K562 (cell line): ENCODE data around the gene FLII. TPM values are rescaled to one million over a fixed set of nuclear protein-coding genes. Genes with fewer than 3 reads are reported as not detected.

ENCODE experiments used
- ATF7 ChIP-seq: fragments of 450-650 bp; IDR thresholded peaks from 2 replicates; pipeline ENCODE4 v1.7.1; 2014; ENCODE audit warnings: mild to moderate bottlenecking, moderate library complexity
- CAMTA2 ChIP-seq: fragments of 250-450 bp; sonication (Bioruptor Pico); conservative IDR thresholded peaks from 2 replicates; pipeline ENCODE4 v1.5.1; 2022
- CBFA2T3 ChIP-seq: fragments of 450-650 bp; IDR thresholded peaks from 2 replicates; pipeline ENCODE4 v1.6.1; 2017
- CBX2 ChIP-seq: fragments of 200-600 bp; sonication (generic); IDR thresholded peaks from one replicate; pipeline ENCODE4 v1.6.1; 2012; ENCODE audit warnings: mild to moderate bottlenecking, low read length, inconsistent platforms; ENCODE audit not compliant: insufficient read depth, poor library complexity, severe bottlenecking
- CSDE1 ChIP-seq, 2 experiments: fragments of 450-650 bp; IDR thresholded peaks; 2 replicates each; pipeline ENCODE4 v1.6.1; 2016; ENCODE audit warnings: mild to moderate bottlenecking in 1 of 2
- CTCFL ChIP-seq: IDR thresholded peaks from 2 replicates; pipeline ENCODE4 v1.6.1; 2011; ENCODE audit warnings: borderline replicate concordance, low read depth, mild to moderate bottlenecking, moderate library complexity, low read length; ENCODE audit not compliant: insufficient read depth, poor library complexity, severe bottlenecking
- ESRRB ChIP-seq: fragments of 250-450 bp; sonication (Bioruptor Pico); IDR thresholded peaks from 2 replicates; pipeline ENCODE4 v1.5.0; 2020; ENCODE audit warnings: mild to moderate bottlenecking, moderate library complexity, borderline replicate concordance
- FOXK1 ChIP-seq: sonication (generic); formaldehyde crosslinking; IDR thresholded peaks from 2 replicates; pipeline ENCODE4 v1.8.0; 2022; ENCODE audit warnings: missing genetic modification reagents, mild to moderate bottlenecking, borderline replicate concordance
- HMG20B ChIP-seq: fragments of 250-450 bp; sonication (Bioruptor Pico); IDR thresholded peaks from 2 replicates; pipeline ENCODE4 v1.5.0; 2021; ENCODE audit warnings: mild to moderate bottlenecking
- JUND ChIP-seq, 2 experiments: IDR thresholded peaks; 2 replicates in 1 of 2; 3 replicates in 1 of 2; pipeline ENCODE4 v1.6.1; 2011; ENCODE audit warnings: borderline replicate concordance in 2 of 2, low read depth in 2 of 2, low read length in 2 of 2, improper control_type of control experiment in 1 of 2, missing biosample characterization in 1 of 2, missing genetic modification characterization in 1 of 2, missing genetic modification reagents in 1 of 2
- KLF1 ChIP-seq: fragments of 450-650 bp; IDR thresholded peaks from 2 replicates; pipeline ENCODE4 v1.6.1; 2016; ENCODE audit warnings: missing genetic modification characterization, missing compliant biosample characterization
- MBD2 ChIP-seq: sonication (generic); IDR thresholded peaks from 2 replicates; pipeline ENCODE4 v1.6.1; 2016; ENCODE audit warnings: low read depth, borderline replicate concordance
- NFXL1 ChIP-seq: fragments of 450-650 bp; formaldehyde crosslinking; IDR thresholded peaks from 2 replicates; pipeline ENCODE4 v1.4.0; 2021; ENCODE audit warnings: mild to moderate bottlenecking
- NFYB ChIP-seq: IDR thresholded peaks from 2 replicates; pipeline ENCODE4 v1.6.1; 2011; ENCODE audit warnings: mild to moderate bottlenecking, moderate library complexity; ENCODE audit not compliant: insufficient read length; ENCODE audit errors: extremely low read depth
- RBFOX2 ChIP-seq: fragments of 200-400 bp; formaldehyde crosslinking; IDR thresholded peaks from 2 replicates; pipeline ENCODE4 v1.6.1; 2017; ENCODE audit warnings: low read depth, mild to moderate bottlenecking, low read length, moderate library complexity
- TEAD2 ChIP-seq: fragments of 450-650 bp; IDR thresholded peaks from 2 replicates; pipeline ENCODE4 v1.6.1; 2016; ENCODE audit warnings: missing genetic modification characterization, control low read depth, missing compliant biosample characterization
- TOE1 ChIP-seq, 2 experiments: fragments of 450-650 bp in 1 of 2; sonication (generic) in 1 of 2; formaldehyde crosslinking in 1 of 2; IDR thresholded peaks; 2 replicates each; pipeline versions ENCODE4 v1.7.1 to v1.8.0; 2016 to 2022; ENCODE audit warnings: borderline replicate concordance in 2 of 2, mild to moderate bottlenecking in 2 of 2, antibody characterized with exemption in 1 of 2, inconsistent platforms in 1 of 2, low read depth in 1 of 2, missing genetic modification reagents in 1 of 2, moderate library complexity in 1 of 2
- ZMIZ1 ChIP-seq, 2 experiments: fragments of 150-350 bp in 1 of 2; IDR thresholded peaks; 2 replicates each; pipeline ENCODE4 v1.6.1; 2012 to 2016; ENCODE audit warnings: low read depth in 2 of 2, low read length in 2 of 2, mild to moderate bottlenecking in 1 of 2, moderate library complexity in 1 of 2
- ZNF217 ChIP-seq: sonication (generic); formaldehyde crosslinking; IDR thresholded peaks from 2 replicates; pipeline ENCODE4 v1.8.0; 2022; ENCODE audit warnings: mild to moderate bottlenecking, missing genetic modification reagents
- ZNF239 ChIP-seq: fragments of 250-450 bp; sonication (Bioruptor Pico); IDR thresholded peaks from 2 replicates; pipeline ENCODE4 v1.4.0; 2020; ENCODE audit warnings: mild to moderate bottlenecking
- ZNF551 ChIP-seq: fragments of 250-450 bp; sonication (Bioruptor Pico); IDR thresholded peaks from 2 replicates; pipeline ENCODE4 v1.5.0; 2021; ENCODE audit warnings: mild to moderate bottlenecking, moderate library complexity
- ZNF584 ChIP-seq: fragments of 200-800 bp; sonication (Bioruptor generic); IDR thresholded peaks from 2 replicates; pipeline ENCODE4 v1.6.1; 2016; ENCODE audit warnings: low read depth, mild to moderate bottlenecking, missing genetic modification characterization, missing compliant biosample characterization
- ZNF75A ChIP-seq: fragments of 450-650 bp; formaldehyde crosslinking; IDR thresholded peaks from 2 replicates; pipeline ENCODE4 v1.4.0; 2020; ENCODE audit warnings: mild to moderate bottlenecking
- polyA plus RNA-seq, 8 experiments: library from polyadenylated mRNA; depleted of rRNA in 4 of 8; stranded (reverse) in 5 of 8; unstranded in 3 of 8; fragments of >200 nt; fragmentation: Nextera tagmentation in 2 of 8; fragmentation: Illumina TruSeq in 1 of 8; extraction: Ambion mirVana in 2 of 8; extraction: Trizol in 1 of 8; gene quantifications; 2 replicates each; pipeline versions ENCODE4 v1.2.1 to v1.2.3, GENCODE V29; 2011 to 2014; ENCODE audit warnings: inconsistent platforms in 1 of 8, missing spikeins in 1 of 8
- total RNA-seq, 7 experiments: library from RNA; depleted of rRNA in 6 of 7; stranded (reverse); fragments of >200 nt in 6 of 7; fragmentation: Illumina TruSeq in 2 of 7; extraction: Trizol in 2 of 7; gene quantifications; 2 replicates each; pipeline versions ENCODE4 v1.2.1 to v1.2.3, GENCODE V29; 2011 to 2021; ENCODE audit warnings: low replicate concordance in 1 of 7

The FLII gene
- total and polyA plus RNA-seq, 9 of the 15 experiments (the other 6 are each of a cell fraction or from before 2014, with no cell fraction given): 11.7 to 126 (median 82.5) TPM

GRCh38 chr17:18260332-18261145, 2.0 kb upstream of the FLII start, which contains the start of gene MIEF2 (continued):
- TF ChIP-seq CTCFL (no peak), FOXK1 (CRISPR knock-in tag) (no peak), MBD2 (peak; percentile 58), TOE1 (IDR thresholded peaks at IDR 0.05; ENCODE audit: borderline replicate concordance) (peak; percentile 82; the same call in 1 of the 2 replicates), TOE1 (CRISPR knock-in tag; IDR thresholded peaks at IDR 0.05; ENCODE audit: borderline replicate concordance, low read depth) (no peak), TEAD2 (tag) (no peak), CSDE1 (IDR thresholded peaks at IDR 0.05) (no peak), RBFOX2 (peak; percentile 69), NFXL1 (no peak), JUND (IDR thresholded peaks at IDR 0.05; ENCODE audit: borderline replicate concordance, low read depth, low read length) (no peak), JUND (tag; IDR thresholded peaks at IDR 0.05; ENCODE audit: borderline replicate concordance, low read depth, low read length) (no peak), ZNF75A (CRISPR knock-in tag) (no peak), HMG20B (CRISPR knock-in tag) (no peak), KLF1 (no peak), ZNF239 (no peak), CBX2 (no peak), ZMIZ1 (IDR thresholded peaks at IDR 0.05; ENCODE audit: low read depth in 2 of 2, low read length in 2 of 2) (no peak), CAMTA2 (CRISPR knock-in tag) (no peak), NFYB (peak; percentile 78), ESRRB (no peak), ZNF551 (no peak), ZNF217 (CRISPR knock-in tag) (no peak), ZNF584 (CRISPR knock-in tag) (no peak), ATF7 (peak; percentile 41), CBFA2T3 (no peak)
